ENCODE results near the gene MIB2. TPM values are rescaled to one million over a fixed set of nuclear protein-coding genes. Genes with fewer than 3 reads are reported as not detected.
"Not testable (repeated sequence)": the region's sequence is repeated elsewhere in the genome, so short reads cannot be mapped to it uniquely, and the experiment has no call there.

Gene MIB2
- total and polyA plus RNA-seq, 2 experiments from 2014 or later = 47.5 to 75.3 TPM

GRCh38 chr1:1636621-1637478, 21.6 kb downstream of the MIB2 start:
- WGBS (ENCODE audit: low lambda C conversion rate, missing lambda C conversion rate) = 96% methylated on average over 36 of the region's 37 CpGs
- H3K27me3 ChIP-seq; H3K36me3 ChIP-seq (replicated peaks; ENCODE audit: insufficient read depth, low read depth); H3K27ac ChIP-seq; H3K9me2 ChIP-seq (replicated peaks; ENCODE audit: insufficient read depth); H2AFZ ChIP-seq; H3K4me1 ChIP-seq (ENCODE audit: insufficient read depth); DNase-seq (ENCODE audit: low spot score); H3K79me2 ChIP-seq; H4K20me1 ChIP-seq (ENCODE audit: insufficient read depth, poor library complexity, severe bottlenecking); H3K4me2 ChIP-seq; H3K4me3 ChIP-seq; H3K9me3 ChIP-seq (ENCODE audit: low read depth): not testable (repeated sequence)

GRCh38 chr1:1637479-1637875, 22.2 kb downstream of the MIB2 start:
- not testable (repeated sequence) for H3K4me2 ChIP-seq; H3K9me3 ChIP-seq (ENCODE audit: low read depth); H4K20me1 ChIP-seq (ENCODE audit: insufficient read depth, poor library complexity, severe bottlenecking); H3K4me1 ChIP-seq (ENCODE audit: insufficient read depth); H3K79me2 ChIP-seq; H3K36me3 ChIP-seq (replicated peaks; ENCODE audit: insufficient read depth, low read depth); DNase-seq (ENCODE audit: low spot score); H3K9me2 ChIP-seq (replicated peaks; ENCODE audit: insufficient read depth); H3K4me3 ChIP-seq; H2AFZ ChIP-seq; H3K27me3 ChIP-seq; H3K27ac ChIP-seq
- 93% methylated on average over 12 of the region's 14 CpGs for WGBS (ENCODE audit: low lambda C conversion rate, missing lambda C conversion rate)

- not testable (repeated sequence) for DNase-seq (ENCODE audit: low spot score); H3K4me3 ChIP-seq; H3K9me2 ChIP-seq (replicated peaks; ENCODE audit: insufficient read depth); H3K36me3 ChIP-seq (replicated peaks; ENCODE audit: insufficient read depth, low read depth); H3K27me3 ChIP-seq; H3K27ac ChIP-seq; H3K9me3 ChIP-seq (ENCODE audit: low read depth); H2AFZ ChIP-seq; H3K4me2 ChIP-seq; H3K79me2 ChIP-seq; H4K20me1 ChIP-seq (ENCODE audit: insufficient read depth, poor library complexity, severe bottlenecking); H3K4me1 ChIP-seq (ENCODE audit: insufficient read depth)
- WGBS (ENCODE audit: low lambda C conversion rate, missing lambda C conversion rate) = 93% methylated on average over 8 of the region's 13 CpGs
Observed at GRCh38 chr1:1638528-1638927, 23.2 kb downstream of the MIB2 start.

GRCh38 chr1:1639368-1639767, 24.1 kb downstream of the MIB2 start:
- not testable (repeated sequence) for H3K79me2 ChIP-seq; H3K36me3 ChIP-seq (replicated peaks; ENCODE audit: insufficient read depth, low read depth); H3K9me3 ChIP-seq (ENCODE audit: low read depth); H2AFZ ChIP-seq; H3K4me2 ChIP-seq; H3K4me3 ChIP-seq; H3K4me1 ChIP-seq (ENCODE audit: insufficient read depth); H3K27ac ChIP-seq; H4K20me1 ChIP-seq (ENCODE audit: insufficient read depth, poor library complexity, severe bottlenecking); H3K9me2 ChIP-seq (replicated peaks; ENCODE audit: insufficient read depth); DNase-seq (ENCODE audit: low spot score); H3K27me3 ChIP-seq
- whole genome bisulfite sequencing (ENCODE audit: low lambda C conversion rate, missing lambda C conversion rate) = 98% methylated on average over 16 of the region's 16 CpGs

- H3K9me3 ChIP-seq (ENCODE audit: low read depth); H2AFZ ChIP-seq; H3K79me2 ChIP-seq; H3K4me3 ChIP-seq; H3K27me3 ChIP-seq; H3K27ac ChIP-seq; H3K4me2 ChIP-seq; H3K9me2 ChIP-seq (replicated peaks; ENCODE audit: insufficient read depth); H4K20me1 ChIP-seq (ENCODE audit: insufficient read depth, poor library complexity, severe bottlenecking); H3K4me1 ChIP-seq (ENCODE audit: insufficient read depth); DNase-seq (ENCODE audit: low spot score); H3K36me3 ChIP-seq (replicated peaks; ENCODE audit: insufficient read depth, low read depth): not testable (repeated sequence)
- 96% methylated on average over 13 of the region's 25 CpGs for WGBS (ENCODE audit: low lambda C conversion rate, missing lambda C conversion rate)
Observed at GRCh38 chr1:1640081-1640480, 24.8 kb downstream of the MIB2 start.

GRCh38 chr1:1640711-1641461, 25.6 kb downstream of the MIB2 start:
- 96% methylated on average over 32 of the region's 38 CpGs for WGBS (ENCODE audit: low lambda C conversion rate, missing lambda C conversion rate)
- not testable (repeated sequence) for H4K20me1 ChIP-seq (ENCODE audit: insufficient read depth, poor library complexity, severe bottlenecking); H3K27me3 ChIP-seq; H3K4me2 ChIP-seq; H3K27ac ChIP-seq; H3K9me2 ChIP-seq (replicated peaks; ENCODE audit: insufficient read depth); H3K79me2 ChIP-seq; H3K4me3 ChIP-seq; H3K9me3 ChIP-seq (ENCODE audit: low read depth); H3K4me1 ChIP-seq (ENCODE audit: insufficient read depth); H2AFZ ChIP-seq; H3K36me3 ChIP-seq (replicated peaks; ENCODE audit: insufficient read depth, low read depth); DNase-seq (ENCODE audit: low spot score)

- 86% methylated on average over 5 of the region's 5 CpGs for WGBS (ENCODE audit: low lambda C conversion rate, missing lambda C conversion rate)
- not testable (repeated sequence) for H3K9me2 ChIP-seq (replicated peaks; ENCODE audit: insufficient read depth); H3K4me1 ChIP-seq (ENCODE audit: insufficient read depth); H3K4me2 ChIP-seq; H3K9me3 ChIP-seq (ENCODE audit: low read depth); H3K27me3 ChIP-seq; H3K4me3 ChIP-seq; DNase-seq (ENCODE audit: low spot score); H3K27ac ChIP-seq; H3K79me2 ChIP-seq; H2AFZ ChIP-seq; H3K36me3 ChIP-seq (replicated peaks; ENCODE audit: insufficient read depth, low read depth); H4K20me1 ChIP-seq (ENCODE audit: insufficient read depth, poor library complexity, severe bottlenecking)
Observed at GRCh38 chr1:1646326-1646725, 31.0 kb downstream of the MIB2 start.

GRCh38 chr1:1647567-1648241, 32.4 kb downstream of the MIB2 start:
- DNase-seq (ENCODE audit: low spot score); H3K4me3 ChIP-seq; H3K4me2 ChIP-seq; H2AFZ ChIP-seq; H3K27me3 ChIP-seq; H3K9me2 ChIP-seq (replicated peaks; ENCODE audit: insufficient read depth); H3K4me1 ChIP-seq (ENCODE audit: insufficient read depth); H3K36me3 ChIP-seq (replicated peaks; ENCODE audit: insufficient read depth, low read depth); H3K27ac ChIP-seq; H3K9me3 ChIP-seq (ENCODE audit: low read depth); H4K20me1 ChIP-seq (ENCODE audit: insufficient read depth, poor library complexity, severe bottlenecking); H3K79me2 ChIP-seq: not testable (repeated sequence)
- 97% methylated on average over 17 of the region's 17 CpGs for WGBS (ENCODE audit: low lambda C conversion rate, missing lambda C conversion rate)

All from hepatocyte (in vitro differentiated cells).